Medulla oblongata (tissue), 1 donor: Measurements from ENCODE around the gene UBAC1.

Experiments
- DNase-seq: peaks from one replicate; pipeline ENCODE4 v3.0.0-alpha.2; 2015; ENCODE audit errors: extremely low spot score

Gene UBAC1

DNA sequence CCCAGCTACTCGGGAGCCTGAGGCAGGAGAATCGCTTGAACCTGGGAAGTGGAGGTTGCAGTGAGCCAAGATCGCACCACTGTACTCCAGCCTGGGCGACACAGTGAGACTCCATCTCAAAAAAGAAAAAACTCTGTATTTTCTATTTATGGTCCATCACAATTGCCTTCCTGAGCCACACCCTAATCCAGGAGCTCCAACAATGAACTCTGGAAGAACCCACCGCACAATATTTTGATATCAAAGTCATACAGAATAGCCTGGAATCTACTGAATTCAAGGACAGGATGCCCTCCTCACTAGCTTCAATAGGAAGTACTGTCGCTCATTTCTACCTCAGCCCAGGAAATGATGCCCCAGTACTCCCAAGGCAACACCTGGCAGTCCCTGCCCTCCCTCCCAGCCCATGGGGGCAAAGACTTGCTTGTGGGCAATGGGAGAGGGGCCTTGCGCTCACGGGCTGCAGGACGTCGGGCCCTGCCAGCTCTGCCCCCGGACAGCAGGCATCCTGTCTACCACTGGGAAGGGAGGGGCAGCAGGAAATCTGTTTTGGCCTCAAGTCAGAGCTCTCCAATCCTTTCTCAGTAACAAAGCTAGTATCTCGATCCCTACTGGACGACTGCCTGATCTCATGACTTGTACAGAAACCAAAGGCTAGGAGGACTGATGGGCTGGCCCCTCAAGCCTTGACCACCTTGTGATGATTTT, 19.7 kb downstream of the UBAC1 start:
- no peak for DNase-seq

DNA sequence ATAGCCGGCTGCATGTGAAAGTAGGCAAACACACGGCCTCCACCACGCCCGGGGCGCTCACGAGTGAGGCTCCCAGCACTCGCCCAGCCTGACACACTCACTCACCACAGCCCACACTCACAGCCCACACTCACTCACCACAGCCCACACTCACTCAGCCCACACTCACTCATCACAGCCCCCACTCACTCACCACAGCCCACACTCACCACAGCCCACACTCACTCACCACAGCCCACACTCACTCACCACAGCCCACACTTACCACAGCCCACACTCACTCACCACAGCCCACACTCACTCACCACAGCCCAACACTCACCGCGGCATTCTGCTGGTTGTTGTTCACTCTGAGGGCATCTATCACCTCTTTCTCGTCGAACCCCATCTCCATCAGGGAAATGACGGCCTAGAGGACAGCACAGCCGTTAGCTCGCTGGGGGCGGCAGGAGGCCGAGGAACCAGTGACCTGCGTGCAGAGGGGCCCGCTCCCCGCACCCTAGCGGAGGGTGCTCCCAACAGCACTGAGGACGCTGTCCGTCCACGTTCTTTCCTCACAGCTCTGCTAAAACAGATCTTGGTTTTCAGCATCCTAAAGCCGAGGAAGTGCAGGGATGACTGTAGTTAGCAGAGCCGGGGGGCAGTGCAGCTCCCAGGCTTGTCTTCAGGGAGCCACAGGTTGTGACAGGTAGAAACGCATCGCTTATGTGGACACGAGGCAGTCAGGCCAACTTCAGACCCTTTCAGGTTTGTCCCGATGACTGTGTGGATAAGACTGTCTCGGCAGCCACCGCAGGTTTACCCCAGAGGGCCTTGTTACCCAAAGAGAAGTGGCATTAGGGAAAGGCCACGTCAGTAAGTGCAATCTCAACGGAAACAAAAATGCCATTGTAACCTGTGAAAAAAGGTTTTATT, 21.6 kb downstream of the UBAC1 start:
- DNase-seq: no peak

DNA sequence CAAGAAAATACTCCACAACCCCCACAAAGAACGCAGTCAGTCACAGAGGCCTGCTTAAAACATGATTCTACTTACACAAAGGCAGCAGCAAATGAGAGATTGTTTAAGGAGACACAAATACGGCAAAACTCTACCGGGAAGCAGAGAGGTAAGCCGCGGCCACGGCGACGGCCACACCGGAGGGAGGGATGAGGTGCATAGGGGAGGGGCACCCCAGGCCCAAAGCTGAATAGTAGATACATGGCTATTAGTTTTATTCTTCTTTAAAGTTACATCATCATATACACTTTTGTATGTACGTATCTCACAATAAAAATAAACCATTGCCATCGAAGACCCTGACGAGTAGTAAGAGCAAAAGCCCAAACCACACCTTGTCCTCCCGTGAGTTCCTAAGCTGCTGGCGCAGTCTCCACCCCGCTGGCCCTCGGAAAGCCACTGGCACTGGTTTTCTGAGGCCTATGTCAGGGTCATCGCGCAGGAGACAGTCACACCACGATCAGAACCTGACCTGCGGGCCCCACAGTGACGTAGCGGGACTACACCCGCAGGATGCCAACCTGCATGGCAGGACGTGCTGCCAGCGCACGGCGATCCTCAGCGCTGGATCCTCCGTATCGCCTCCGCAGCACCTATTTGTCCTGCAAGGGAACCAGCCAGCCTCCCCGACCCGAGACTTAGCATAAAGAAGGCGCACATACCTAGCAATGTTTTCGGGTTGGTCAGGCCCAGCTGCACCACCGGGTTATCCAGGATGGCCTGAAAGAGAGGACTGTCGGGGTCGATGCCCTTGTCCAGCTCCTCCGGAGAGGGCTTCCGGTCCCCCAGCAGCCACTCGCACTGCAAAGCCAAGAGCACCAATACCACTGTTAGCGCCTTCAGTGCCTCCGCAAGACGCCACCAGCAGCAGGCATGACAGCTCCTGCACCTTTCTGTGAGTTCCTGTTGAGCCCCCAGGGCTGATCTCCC, 23.4 kb downstream of the UBAC1 start:
- no peak for DNase-seq

DNA sequence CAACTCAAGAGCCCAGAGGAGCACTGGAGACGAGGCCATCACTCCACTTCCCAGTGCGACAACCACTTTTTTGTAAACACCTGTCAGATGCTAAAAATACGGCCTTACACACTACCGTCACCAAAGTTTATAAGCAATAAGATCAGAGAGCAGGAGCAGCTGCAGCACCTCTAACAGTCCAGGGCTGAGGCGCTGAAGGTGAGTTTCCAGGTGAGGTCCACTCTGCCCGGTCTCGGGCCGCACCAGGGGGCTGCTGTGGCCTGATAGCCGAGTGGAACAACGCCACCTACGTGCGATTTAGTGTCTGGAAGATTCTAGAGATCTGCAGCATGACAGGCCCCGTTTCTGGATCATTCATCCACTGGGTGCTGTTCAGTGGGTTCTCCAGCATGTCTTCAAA, 28.1 kb downstream of the UBAC1 start:
- no peak for DNase-seq

DNA sequence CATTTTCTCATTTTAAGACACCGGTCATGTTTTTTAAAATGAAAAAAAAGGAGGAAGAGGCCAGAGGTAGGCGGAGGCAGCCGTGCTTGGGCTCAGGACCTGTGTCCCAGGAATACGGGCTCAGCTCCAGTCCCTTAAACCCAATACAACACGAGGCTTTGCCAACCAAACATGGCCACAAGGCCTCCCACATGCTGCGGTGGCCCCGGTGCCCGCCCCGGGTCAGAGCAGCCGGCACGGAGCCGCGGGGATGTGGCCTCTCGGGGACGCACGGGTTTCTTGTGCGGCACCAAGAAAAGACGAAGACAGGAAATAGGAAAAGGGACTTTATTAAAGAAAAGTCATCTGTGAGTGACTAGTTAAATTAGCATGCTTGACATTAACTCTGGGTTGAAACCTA, 28.5 kb downstream of the UBAC1 start:
- no peak for DNase-seq

DNA sequence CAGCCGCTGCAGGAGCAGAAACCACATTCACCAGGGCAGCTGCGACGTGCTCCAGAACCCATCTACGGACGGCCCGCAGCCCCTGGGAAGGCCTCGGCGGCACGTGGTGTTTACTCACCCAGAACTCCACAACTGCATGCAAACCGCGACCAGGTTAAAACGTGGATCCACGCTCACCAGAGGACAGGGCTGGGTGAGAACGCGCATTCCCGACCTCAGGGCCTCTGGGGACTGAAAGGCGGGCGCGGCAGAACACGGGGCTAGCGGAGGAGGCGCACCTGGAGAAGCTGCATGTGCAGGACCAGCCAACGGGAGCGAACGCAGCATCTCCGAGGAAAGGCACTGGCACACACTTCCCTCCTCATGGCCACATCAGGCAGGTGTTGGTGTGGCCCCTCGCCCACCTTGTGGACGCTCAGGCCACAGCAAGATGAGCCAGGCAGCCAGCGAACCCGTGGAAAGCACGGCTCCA, 29.8 kb downstream of the UBAC1 start:
- no peak for DNase-seq

DNA sequence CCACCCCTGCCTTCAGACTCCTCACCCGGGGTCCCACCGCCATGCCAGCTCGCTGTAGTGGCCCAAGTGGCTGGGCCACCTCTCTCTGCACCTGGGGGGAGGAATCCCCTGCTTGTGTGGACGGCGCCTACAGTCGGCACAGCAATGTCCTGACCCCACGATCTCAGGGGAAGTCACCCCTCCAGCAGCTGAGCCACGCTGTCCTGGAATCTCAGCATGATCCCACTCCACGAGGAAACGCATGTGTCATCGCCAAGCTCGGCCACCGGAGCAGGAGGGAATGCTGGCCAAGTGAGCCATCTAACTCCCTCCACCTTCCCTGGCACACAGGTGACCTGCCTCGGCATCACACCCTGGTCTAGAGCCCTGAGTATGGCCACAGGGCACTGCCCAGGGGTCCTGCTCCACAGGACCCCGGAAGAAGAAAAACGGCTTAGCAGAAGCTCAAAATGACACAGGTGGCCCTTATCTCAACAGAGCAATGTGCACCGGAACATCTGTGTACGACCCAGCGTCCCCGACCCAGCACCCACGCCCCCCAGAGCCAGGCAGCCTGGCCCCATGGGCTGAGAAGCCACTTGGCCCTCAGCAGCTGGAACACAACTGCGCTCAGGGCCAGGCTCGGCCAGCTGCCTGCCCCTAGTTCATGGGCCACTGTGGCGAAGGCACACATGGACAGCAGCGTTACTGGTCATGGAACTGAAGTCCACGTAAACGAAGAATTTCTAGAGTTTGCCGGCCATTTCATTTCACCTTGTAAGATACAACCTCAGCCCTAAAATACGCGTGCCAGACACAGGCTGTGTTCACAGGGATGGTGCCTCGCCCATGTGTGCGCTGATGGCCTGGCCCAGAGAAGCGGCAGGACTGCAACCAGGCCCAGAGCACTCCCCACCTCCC, 30.5 kb downstream of the UBAC1 start:
- no peak for DNase-seq

DNA sequence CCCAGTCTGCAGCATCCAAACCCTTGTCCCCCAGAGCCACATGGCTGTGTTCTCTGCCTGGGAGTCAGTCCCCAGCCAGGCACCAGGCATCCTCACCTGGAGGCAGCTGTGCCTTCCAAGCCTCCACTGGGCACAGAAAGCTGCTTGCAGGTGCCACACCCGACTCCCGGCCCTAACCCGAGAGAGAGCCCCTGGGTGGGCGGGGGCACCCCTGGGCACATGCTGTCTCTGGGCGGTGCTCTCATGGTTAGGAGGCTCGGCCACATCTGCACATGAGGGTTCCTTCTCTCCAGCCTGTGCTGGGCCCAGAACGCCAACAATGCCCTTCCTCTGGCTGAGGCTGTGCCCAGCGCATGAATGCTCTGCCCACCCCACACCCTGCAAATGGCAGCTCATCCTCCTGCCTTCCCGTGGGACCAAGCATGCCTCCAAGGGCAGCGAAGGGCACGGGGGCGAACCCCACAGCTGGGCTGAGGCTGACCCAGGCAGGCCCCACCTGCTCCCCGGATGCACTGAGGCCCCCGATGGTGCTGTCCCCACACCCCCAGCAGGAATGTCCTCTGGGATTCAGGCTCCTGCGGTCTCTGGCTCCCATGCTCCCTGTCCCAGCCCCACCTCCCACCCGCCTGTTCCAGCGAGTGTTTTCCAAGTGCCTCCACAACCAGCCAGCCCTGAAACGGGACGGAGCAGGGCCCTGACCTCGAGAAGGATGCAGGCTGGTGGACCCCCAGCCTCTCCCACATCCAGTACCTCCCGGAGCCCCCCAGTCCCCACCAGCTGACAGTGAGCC, 31.3 kb downstream of the UBAC1 start:
- no peak for DNase-seq

DNA sequence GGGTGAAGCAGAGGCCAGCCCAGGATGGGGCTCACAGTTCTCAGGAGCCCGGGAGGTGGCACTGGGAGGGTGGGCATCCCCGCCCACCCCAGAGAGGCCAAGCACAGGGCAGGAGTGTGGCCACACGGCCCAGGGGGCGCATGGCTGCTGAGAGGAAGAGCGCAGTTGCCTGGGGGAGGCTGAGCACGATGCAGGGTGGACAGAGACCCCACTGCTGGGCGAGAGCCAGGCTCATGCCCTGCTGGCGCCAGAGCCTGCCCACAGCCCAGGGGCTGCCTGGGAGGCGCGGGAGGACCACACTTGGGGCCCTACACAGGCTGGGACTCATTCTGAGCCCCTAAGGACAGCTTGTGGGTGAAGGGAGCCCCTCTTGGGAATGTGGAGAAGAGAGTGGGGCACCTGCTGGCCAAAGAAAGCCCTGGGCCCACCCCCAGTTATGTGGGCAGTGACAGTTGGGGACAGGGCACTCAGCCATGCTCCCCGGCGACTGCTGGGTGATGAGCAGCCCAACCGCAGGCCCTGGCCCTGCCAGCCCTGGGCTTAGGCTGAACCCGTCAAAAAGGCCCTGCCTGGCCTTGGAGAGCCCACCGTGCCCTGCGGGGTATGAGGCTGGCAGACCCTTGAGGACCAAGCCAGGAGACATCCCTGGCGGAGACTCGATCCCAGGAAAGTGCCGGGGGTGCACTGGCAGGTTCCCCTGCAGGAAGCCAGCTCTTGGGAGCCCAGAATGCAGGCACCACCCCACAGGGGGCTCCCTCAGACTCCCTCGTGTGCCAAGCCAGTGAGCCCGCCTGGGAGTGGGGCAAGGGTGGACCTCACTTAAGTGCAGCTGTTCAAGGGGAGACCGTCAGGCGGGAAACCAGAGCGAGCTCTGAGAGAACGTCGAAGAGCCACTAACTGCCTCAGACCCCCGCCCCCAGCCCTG, 32.2 kb downstream of the UBAC1 start:
- DNase-seq: no peak

DNA sequence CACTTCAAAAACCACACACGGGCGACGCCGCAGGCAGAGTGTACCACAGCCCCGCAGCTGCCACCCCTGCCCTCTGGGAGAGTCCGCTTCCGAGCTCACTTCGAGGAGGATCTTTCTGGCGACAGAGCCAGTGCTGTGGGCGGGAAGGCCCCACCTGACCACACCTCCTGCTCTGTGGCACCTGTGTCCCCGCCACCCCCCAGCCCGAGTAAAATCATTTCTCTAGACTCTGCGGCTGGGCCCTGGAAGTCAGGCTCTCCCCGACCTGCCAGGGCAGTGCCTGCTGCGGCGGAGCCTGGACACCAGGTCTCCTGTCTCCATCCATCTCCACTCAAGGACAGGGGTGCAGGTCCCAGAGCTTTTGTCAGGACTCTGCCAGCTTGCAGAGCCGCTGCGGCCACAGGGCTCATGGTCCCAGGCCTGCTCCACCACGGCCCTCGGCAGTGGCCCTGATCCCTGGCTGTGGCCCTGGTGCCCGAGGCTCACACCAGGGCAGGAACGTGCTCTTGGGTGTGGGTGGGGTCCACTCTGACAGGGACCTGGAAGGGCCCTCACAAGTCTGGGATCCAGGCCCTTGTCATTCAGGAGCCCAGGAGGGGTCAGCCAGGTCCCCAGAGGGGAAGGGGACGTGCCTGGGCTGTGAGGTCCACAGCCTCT, 33.0 kb downstream of the UBAC1 start:
- DNase-seq: no peak

DNA sequence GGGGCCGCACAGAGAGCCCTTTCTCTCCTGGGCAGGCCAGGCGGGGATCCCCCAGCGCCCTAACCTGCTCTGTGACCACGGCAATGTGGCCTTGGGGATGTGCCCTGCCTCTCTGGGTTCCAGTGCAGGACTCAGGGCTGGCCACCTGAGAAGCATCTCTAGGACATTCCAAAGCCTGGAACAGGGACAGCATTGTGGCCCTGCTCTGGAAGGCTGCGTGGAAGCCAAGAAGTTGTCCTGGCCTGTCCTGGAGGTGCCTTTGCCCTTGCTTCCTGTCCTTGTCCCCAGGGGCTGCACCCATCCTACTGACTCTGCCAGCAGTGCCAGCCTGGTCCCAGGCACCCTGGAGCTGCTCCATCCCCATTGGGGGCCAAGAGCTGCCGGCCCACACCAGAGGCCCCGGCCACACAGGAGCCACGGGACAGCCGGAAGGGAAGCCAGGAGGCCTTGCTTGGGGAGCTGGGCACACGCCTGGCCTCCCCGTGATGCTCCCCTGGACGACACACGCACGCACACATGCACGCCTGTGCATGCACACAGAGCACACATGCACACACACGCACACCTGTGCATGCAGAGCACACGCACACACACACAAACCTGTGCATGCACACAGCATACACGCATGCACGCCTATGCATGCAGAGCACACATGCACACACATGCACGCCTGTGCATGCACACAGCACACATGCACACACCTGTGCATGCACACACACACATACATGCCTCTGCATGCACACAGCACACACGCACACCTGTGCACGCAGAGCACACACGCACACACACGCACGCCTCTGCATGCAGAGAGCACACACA, 33.8 kb downstream of the UBAC1 start:
- no peak for DNase-seq

DNA sequence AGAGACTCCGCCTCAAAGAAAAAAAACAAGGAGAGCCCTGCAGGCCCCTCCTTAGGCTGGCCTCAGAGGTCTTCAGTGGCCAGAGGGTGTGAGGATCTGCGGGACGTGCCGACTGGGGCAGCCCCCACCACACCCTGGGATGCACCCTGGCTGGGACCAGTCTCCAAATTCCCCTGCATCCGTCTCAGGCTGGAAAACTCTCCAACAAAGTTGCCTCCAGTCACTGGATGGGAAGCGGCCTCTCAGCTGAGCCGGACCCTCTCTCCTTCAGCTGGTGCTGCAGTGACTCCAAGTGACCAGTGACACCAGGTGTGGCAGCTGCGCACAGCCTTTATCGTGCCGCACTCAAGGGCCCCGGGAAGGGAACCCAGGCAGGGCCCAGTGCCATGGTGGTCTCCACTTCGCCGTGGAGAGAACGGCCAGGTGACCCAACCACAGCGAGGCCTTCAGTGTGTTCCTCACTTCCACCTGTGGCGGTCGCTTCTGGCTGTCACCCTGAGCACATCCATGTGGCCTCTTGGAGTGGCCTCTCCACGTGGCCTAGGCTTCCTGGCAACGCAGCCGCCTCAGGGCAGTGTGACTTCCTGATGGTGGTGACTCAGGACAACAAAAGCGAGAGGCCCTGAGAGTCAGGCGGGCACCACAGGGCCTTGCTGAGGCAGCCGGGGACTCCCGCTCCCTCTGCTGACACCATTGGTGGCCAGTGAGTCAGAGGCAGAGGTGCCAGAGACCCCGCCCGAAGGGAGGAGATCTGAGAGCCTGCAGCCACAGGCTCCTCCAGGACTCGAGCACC, 34.6 kb downstream of the UBAC1 start:
- DNase-seq: no peak

DNA sequence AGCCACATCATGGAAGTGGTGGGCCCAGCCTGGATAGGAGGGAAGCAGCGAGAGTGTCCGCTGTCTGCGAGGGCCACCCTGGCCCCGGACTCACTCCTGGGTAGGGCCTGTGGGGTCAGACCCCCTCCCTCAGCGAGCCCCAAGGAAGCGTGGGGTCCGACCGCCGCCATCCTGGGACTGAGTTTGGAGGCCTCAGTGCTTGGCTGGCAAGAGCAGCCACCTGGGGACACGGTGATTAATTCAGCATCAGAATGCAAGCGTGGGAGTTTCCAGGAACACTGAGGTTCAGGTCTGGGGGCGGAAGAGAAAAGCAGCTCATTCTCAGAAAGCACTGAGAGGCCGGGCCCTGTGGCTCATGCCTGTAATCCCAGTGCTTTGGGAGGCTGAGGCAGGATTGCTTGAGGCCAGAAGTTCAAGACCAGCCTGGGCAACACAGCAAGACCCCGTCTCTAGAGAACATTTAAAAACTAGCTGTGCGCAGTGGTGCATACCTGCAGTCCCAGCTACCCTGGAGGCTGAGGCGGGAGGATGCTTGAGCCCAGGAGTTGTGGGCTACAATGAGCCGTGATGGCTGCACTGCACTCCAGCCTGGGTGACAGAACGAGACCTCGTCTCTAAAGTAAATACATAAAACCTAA, 35.6 kb downstream of the UBAC1 start:
- DNase-seq: no peak

DNA sequence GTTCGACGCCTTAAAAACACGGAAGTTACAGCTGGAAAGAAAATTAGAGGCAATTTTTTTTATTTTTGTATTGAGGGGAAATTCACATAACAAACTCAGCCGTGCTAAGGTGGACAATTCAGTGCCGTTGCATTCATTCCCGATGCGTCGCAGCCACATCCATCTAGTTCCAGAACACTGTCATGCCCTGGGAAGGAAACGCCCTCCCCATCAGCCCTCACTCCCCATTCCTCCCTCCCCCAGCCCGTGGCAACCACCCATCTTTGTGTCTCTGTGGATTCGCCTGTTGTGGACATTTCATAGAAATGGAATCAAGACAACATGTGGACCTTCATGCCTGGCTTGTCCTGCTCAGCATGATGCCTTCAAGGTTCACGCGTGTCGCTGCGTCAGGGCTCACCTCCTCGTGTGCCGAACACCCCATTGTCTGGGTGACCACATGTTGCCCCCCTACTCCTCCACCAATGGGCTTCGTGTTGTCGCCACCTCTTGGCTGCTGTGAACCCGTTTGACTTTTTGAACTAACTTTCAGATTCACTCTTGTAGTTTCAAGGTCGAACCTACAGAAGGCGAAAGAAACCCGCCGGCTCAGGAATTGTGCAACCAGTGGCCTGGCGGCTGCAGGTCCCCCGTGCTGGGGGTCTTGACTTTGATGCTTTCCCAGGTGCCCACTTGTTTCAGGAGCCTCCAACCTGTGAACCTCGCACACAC, 36.4 kb downstream of the UBAC1 start:
- no peak for DNase-seq

DNA sequence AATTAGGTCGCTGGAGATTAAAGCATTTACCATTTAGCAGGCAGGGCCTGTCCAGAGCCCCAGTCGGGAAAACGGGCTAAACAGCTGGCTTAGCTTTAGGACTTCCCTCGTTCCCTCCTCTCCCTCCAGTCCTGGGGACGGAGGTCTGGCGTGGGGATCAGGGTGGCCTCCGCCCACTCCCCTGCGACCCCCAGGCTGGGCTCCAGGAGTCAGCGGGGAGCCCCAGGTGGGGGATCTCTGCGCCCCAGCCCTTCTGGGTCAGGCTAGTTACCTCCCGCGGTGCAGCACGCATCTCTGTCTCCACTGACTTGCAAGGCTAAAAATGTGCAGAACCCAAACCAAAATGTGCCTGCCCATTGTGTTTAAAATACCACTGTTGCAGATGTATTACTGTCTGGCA, 37.7 kb downstream of the UBAC1 start:
- no peak for DNase-seq
